GM20000 (cell line): ENCODE data around the gene PTPN5.

ENCODE experiments used
- DNase-seq: peaks from one replicate; pipeline ENCODE4 v3.0.0; 2012; ENCODE audit warnings: low spot score
- TF ChIP-seq, protein P1 (sequence below): IDR thresholded peaks from 2 replicates; pipeline ENCODE4 v1.5.1; 2012; ENCODE audit warnings: mild to moderate bottlenecking, control low read depth; ENCODE audit errors: extremely low read depth, missing control alignments

The PTPN5 gene

DNA sequence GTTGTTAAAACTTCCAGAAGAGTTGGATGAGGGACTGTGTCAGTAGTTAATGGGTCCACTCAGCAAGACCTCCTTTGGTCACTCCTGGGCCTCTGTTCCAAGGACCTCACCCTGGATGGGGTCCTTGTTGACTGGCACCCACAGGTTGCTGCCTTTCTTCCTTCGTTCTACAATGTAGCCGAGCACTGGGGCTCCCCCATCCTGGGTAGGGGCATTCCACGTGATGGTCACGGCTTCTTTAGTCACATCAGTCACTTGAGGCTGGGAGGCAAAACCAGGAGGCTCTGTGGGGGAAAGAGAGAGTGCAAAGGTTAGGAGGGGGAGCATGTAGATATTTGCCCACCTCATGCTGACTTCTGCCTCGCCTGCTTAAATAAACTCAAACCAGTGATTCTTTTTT lies 81.1 kb downstream of the PTPN5 start:
- TF ChIP-seq, protein P1, sequence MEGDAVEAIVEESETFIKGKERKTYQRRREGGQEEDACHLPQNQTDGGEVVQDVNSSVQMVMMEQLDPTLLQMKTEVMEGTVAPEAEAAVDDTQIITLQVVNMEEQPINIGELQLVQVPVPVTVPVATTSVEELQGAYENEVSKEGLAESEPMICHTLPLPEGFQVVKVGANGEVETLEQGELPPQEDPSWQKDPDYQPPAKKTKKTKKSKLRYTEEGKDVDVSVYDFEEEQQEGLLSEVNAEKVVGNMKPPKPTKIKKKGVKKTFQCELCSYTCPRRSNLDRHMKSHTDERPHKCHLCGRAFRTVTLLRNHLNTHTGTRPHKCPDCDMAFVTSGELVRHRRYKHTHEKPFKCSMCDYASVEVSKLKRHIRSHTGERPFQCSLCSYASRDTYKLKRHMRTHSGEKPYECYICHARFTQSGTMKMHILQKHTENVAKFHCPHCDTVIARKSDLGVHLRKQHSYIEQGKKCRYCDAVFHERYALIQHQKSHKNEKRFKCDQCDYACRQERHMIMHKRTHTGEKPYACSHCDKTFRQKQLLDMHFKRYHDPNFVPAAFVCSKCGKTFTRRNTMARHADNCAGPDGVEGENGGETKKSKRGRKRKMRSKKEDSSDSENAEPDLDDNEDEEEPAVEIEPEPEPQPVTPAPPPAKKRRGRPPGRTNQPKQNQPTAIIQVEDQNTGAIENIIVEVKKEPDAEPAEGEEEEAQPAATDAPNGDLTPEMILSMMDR, result no peak
- no peak for DNase-seq

DNA sequence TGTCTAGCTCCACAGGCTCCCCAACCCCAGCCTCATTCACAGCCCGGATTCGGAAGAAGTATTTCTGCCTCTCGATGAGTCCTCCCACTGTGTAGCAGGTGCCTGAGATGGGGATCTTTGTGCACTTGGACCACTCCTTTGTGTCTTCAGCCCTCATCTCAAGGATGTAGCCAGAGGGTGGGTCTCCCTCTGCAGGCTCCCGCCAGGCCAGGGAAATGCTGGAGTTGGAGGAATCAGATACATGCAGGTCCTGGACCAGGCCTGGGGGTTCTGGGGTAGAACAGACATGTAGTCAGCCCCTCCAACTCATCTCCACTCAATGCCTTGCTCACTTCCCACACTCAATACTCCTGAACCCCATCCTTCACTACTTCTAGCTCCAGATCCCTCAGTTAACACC lies 82.2 kb downstream of the PTPN5 start:
- no peak for DNase-seq
- TF ChIP-seq, protein P1, result no peak

GRCh38 chr11:18707811-18708340 lies 83.7 kb downstream of the PTPN5 start:
- DNase-seq, result no peak
- TF ChIP-seq, protein P1, result no peak

- TF ChIP-seq, protein P1, result no peak
- DNase-seq, result peak; percentile 73
Observed at GRCh38 chr11:18706330-18707243, 85.0 kb downstream of the PTPN5 start.

DNA sequence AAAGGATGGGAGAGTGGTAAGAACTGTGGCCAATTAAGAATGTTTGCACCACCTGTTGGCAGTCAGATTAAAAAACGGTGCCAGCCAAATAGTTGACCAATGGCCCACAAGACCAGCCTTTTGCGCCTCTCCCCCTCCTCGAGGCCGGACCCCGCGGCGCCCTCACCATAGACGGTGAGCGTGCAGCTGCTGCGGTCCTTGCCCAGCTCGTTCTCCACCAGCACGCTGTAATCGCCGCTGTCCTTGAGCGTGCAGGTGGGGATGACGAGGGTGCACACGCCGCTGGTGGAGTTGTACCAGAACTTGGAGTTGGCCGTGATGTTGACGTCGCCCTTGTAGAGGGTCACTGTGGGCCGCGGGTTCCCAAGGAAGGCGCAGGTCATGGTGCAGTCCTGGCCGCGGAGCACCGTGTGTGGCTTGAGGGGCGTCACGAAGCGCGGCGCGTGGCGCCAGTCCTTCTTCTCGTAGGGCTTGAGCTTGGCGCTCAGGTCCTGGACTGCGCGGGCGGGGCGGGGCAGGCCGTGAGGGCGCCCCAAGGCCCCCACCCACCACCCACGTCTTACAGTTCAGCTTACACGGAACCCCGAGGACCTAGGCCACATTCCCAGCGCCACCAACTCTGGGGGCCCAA lies 85.8 kb downstream of the PTPN5 start:
- TF ChIP-seq, protein P1, result no peak
- no peak for DNase-seq

GRCh38 chr11:18704698-18705097 lies 86.9 kb downstream of the PTPN5 start:
- no peak for DNase-seq
- TF ChIP-seq, protein P1, result no peak
